ENCODE measurements around the gene GARIN3. TPM values are rescaled to one million over a fixed set of nuclear protein-coding genes. Genes with fewer than 3 reads are reported as not detected.

Gene GARIN3
- total RNA-seq, result not detected in 2 replicates

GRCh38 chr5:157166214-157167213 lies at the start of gene GARIN3:
Gene GARIN3, minus strand, starts transcription at chr5:157166264. Its CDS starts 96 bp downstream, at chr5:157166168.

DNA sequence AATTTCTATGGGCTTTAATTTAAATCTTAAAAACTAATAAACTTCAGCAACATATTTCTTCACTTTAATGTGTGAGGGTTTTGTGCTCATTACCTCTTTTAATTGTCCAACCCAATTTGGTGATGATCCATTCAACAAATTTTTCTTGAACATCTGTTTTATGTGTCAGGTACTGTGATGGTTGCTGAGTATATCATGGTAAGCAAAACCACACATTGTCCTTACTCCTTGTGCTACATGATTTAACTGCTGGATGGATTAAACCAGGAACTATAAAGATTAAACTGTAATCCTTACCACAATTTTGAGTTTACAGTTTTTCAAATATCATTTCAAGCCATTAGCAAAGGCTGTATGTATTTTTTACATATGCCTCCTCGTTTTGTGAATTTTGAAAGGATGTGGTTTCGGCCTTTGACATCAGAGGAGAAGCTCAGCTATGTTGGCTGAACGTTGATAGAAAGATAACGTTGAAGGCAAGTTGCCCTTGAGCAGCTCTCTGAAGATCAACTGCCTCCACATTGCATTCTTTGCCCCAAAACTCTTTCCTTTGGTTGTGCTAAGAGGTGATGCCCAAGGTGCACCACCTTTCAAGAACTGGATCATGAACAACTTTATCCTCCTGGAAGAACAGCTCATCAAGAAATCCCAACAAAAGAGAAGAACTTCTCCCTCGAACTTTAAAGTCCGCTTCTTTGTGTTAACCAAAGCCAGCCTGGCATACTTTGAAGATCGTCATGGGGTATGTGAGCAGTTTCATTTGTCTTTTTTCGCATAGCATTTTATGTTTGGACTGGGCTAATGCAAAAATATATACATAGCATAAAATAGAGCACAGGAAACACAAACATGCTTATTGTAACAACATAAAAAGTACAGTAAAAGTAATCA lies 14.6 kb upstream of the GARIN3 start, which contains the start of gene ITK:
TSS of gene ITK (plus strand) at position 467 of the 891 bp plus-strand sequence. CDS start at position 605, 138 bp downstream.

GRCh38 chr5:157142317-157143126 lies 23.5 kb downstream of the GARIN3 start, which contains the start of gene MED7:
Gene MED7, minus strand, starts transcription at chr5:157142865. Its CDS starts 3,434 bp downstream, at chr5:157139431.

Other genes with a start within 250 kb of the GARIN3 start
- not detected in 2 replicates for gene TIMD4, start 203.0 kb downstream of the GARIN3 start, total RNA-seq
- not detected in 2 replicates for gene HAVCR1, start 107.1 kb downstream of the GARIN3 start, total RNA-seq
- not detected in 2 replicates for gene HAVCR2, start 57.2 kb downstream of the GARIN3 start, total RNA-seq
- gene MED7, start 23.4 kb downstream of the GARIN3 start, total RNA-seq, result 12.4 and 18.2 TPM in 2 replicates
- gene ITK, start 14.6 kb upstream of the GARIN3 start, total RNA-seq, result not detected in 2 replicates
- gene CYFIP2, start 99.9 kb upstream of the GARIN3 start, total RNA-seq, result 1.1 and 1.4 TPM in 2 replicates